GM12878 (cell line): Measurements from ENCODE around the gene PCYT1B. TPM values are rescaled to one million over a fixed set of nuclear protein-coding genes. Genes with fewer than 3 reads are reported as not detected.

Experiments
- ATAC-seq: fragments of 200-7000 bp; cut with Tn5 transposase; 3 replicates; pipeline ENCODE4 v1.9.1; 2020; ENCODE audit warnings: mild to moderate bottlenecking, moderate library complexity
- BruUV-seq: library from RNA; stranded (reverse); fragments of 400-500 nt; replicated peaks from 2 replicates; lab custom pipeline; 2021; lab: Mats Ljungman, UMichigan
- CTCF ChIA-PET: fragments of 300-600 bp; sonication (Branson Sonifier 250); formaldehyde crosslinking; extraction: SDS; loops from one replicate; lab custom pipeline; 2021; ENCODE audit warnings: inconsistent platforms; lab: Yijun Ruan, JAX
- POLR2A ChIA-PET: fragments of 350-600 bp; formaldehyde crosslinking; extraction: SDS; loops from one replicate; lab custom pipeline; 2021; ENCODE audit warnings: inconsistent platforms; lab: Charles Lee
- RAD21 ChIA-PET: fragments of 300-600 bp; sonication (Branson Sonifier 250); formaldehyde crosslinking; loops from one replicate; lab custom pipeline; 2023; ENCODE audit warnings: antibody characterized with exemption; ENCODE audit not compliant: unreplicated experiment; lab: Charles Lee
- SMC1A ChIA-PET: fragments of 300-600 bp; sonication (Branson Sonifier 250); formaldehyde crosslinking; loops from one replicate; lab custom pipeline; 2023; ENCODE audit not compliant: unreplicated experiment, uncharacterized antibody; lab: Charles Lee
- DNase-seq: peaks from one replicate; pipeline ENCODE4 v3.0.0-alpha.2; 2011; ENCODE audit warnings: low read depth, low spot score
- FAIRE-seq: peaks from 3 replicates; lab custom pipeline; 2011; peaks lifted over from hg19 to GRCh38; lab: Jason Lieb, UNC
- H2AFZ ChIP-seq: 2 replicates; pipeline ENCODE4 v1.6.0; 2011; ENCODE audit warnings: low read depth, low read length, control low read depth; ENCODE audit not compliant: control insufficient read depth
- H3K27ac ChIP-seq: 2 replicates; pipeline ENCODE4 v1.5.1; 2011; ENCODE audit warnings: control low read depth; ENCODE audit not compliant: control insufficient read depth, insufficient read depth
- H3K27me3 ChIP-seq, 2 experiments: replicated peaks in 1 of 2; 2 replicates each; pipeline versions ENCODE4 v1.6.0 to v1.6.1; 2011; ENCODE audit warnings: low read length in 1 of 2; ENCODE audit not compliant: control insufficient read depth in 2 of 2, insufficient read depth in 2 of 2
- H3K36me3 ChIP-seq, 2 experiments: 2 replicates each; pipeline ENCODE4 v1.5.1; 2011; ENCODE audit warnings: low read length in 1 of 2; ENCODE audit not compliant: control insufficient read depth in 2 of 2, insufficient read depth in 2 of 2
- H3K4me1 ChIP-seq: 2 replicates; pipeline ENCODE4 v1.6.1; 2011; ENCODE audit warnings: mild to moderate bottlenecking, low read length, moderate library complexity, mixed read lengths; ENCODE audit not compliant: control insufficient read depth, insufficient read depth
- H3K4me2 ChIP-seq: 2 replicates; pipeline ENCODE4 v1.6.0; 2011; ENCODE audit warnings: control low read depth; ENCODE audit not compliant: control insufficient read depth, insufficient read depth
- H3K4me3 ChIP-seq: fragments of 200-600 bp; sonication (generic); 2 replicates; pipeline ENCODE4 v1.5.1; 2016
- H3K79me2 ChIP-seq: 2 replicates; pipeline ENCODE4 v1.6.0; 2011; ENCODE audit warnings: low read length; ENCODE audit not compliant: control insufficient read depth, insufficient read depth
- H3K9ac ChIP-seq: 2 replicates; pipeline ENCODE4 v1.8.0; 2011; ENCODE audit warnings: low read length, control low read depth, mixed read lengths; ENCODE audit not compliant: control insufficient read depth, insufficient read depth
- H3K9me3 ChIP-seq: replicated peaks from 3 replicates; pipeline ENCODE4 v1.5.1; 2011; ENCODE audit warnings: mild to moderate bottlenecking, low read length; ENCODE audit not compliant: control insufficient read depth, insufficient read depth
- H4K20me1 ChIP-seq: 2 replicates; pipeline ENCODE4 v1.6.0; 2011; ENCODE audit not compliant: control insufficient read depth, insufficient read depth
- CEBPB ChIP-seq, 2 experiments: fragments of 150-350 bp in 1 of 2; IDR thresholded peaks; 2 replicates each; pipeline ENCODE4 v1.6.1; 2012 to 2014; ENCODE audit warnings: low read depth in 2 of 2, low read length in 2 of 2, borderline replicate concordance in 1 of 2, inconsistent platforms in 1 of 2
- ESRRA ChIP-seq: IDR thresholded peaks from 2 replicates; pipeline ENCODE4 v1.6.1; 2012; ENCODE audit warnings: mild to moderate bottlenecking, low read length, improper control_type of control experiment
- PBX3 ChIP-seq: IDR thresholded peaks from 2 replicates; pipeline ENCODE4 v1.6.1; 2011; ENCODE audit warnings: mild to moderate bottlenecking, low read depth, low read length, moderate library complexity; ENCODE audit not compliant: insufficient replicate concordance
- PRDM15 ChIP-seq: fragments of 450-650 bp; formaldehyde crosslinking; IDR thresholded peaks from 2 replicates; pipeline ENCODE4 v1.4.0; 2020; ENCODE audit warnings: mild to moderate bottlenecking, moderate library complexity
- RUNX3 ChIP-seq: IDR thresholded peaks from 2 replicates; pipeline ENCODE4 v1.6.1; 2012; ENCODE audit warnings: low read length, inconsistent platforms
- SREBF1 ChIP-seq: IDR thresholded peaks from 2 replicates; pipeline ENCODE4 v1.6.1; 2012; ENCODE audit warnings: mild to moderate bottlenecking, low read length
- TCF12 ChIP-seq: IDR thresholded peaks from 2 replicates; pipeline ENCODE4 v1.6.1; 2011; ENCODE audit warnings: low read depth, mild to moderate bottlenecking, low read length
- TCF7 ChIP-seq: IDR thresholded peaks from 2 replicates; pipeline ENCODE4 v1.6.1; 2014; ENCODE audit warnings: antibody characterized with exemption, borderline replicate concordance
- ZNF217 ChIP-seq: fragments of 450-650 bp; IDR thresholded peaks from 2 replicates; pipeline ENCODE4 v1.6.1; 2017; ENCODE audit warnings: antibody characterized with exemption, mild to moderate bottlenecking
- ZNF592 ChIP-seq: fragments of 450-650 bp; IDR thresholded peaks from 2 replicates; pipeline ENCODE4 v1.6.1; 2017; ENCODE audit warnings: mild to moderate bottlenecking, moderate library complexity
- ZNF687 ChIP-seq: fragments of 450-650 bp; IDR thresholded peaks from 2 replicates; pipeline ENCODE4 v1.6.1; 2017; ENCODE audit warnings: mild to moderate bottlenecking, moderate library complexity
- WGBS: methylation state at CpG from one replicate; pipeline ENCODE4 v1.1.6; 2016; ENCODE audit warnings: low lambda C conversion rate; ENCODE audit not compliant: insufficient replicate concordance, insufficient coverage; ENCODE audit errors: missing lambda C conversion rate; 5-methylcytosine and 5-hydroxymethylcytosine counted together
- in situ Hi-C: fragments of 300-500 bp; cut with MboI; formaldehyde crosslinking; loops from 9 replicates; pipeline ENCODE4 v1.14.3; 2018; ENCODE audit warnings: mixed read lengths
- intact Hi-C: fragments of 100-400 bp; cut with micrococcal nuclease; formaldehyde crosslinking; loops from one replicate; pipeline ENCODE4 v1.14.2; 2022; ENCODE audit not compliant: unreplicated experiment
- polyA plus RNA-seq, 11 experiments: library from polyadenylated mRNA; depleted of rRNA in 4 of 11; unstranded in 6 of 11; stranded (reverse) in 5 of 11; fragments of >200 nt; fragmentation: Nextera tagmentation in 4 of 11; fragmentation: Illumina TruSeq in 1 of 11; extraction: Ambion mirVana in 4 of 11; extraction: Trizol in 1 of 11; gene quantifications; 1 replicate in 1 of 11; 2 replicates in 10 of 11; pipeline versions ENCODE4 v1.2.1 to v1.2.3, GENCODE V29; 2011 to 2016; ENCODE audit warnings: inconsistent platforms in 2 of 11, missing spikeins in 2 of 11, low read depth in 1 of 11
- total RNA-seq, 4 experiments: library from RNA; depleted of rRNA in 3 of 4; stranded (reverse); fragments of >200 nt in 3 of 4; fragmentation: Illumina TruSeq in 1 of 4; extraction: Trizol in 1 of 4; gene quantifications; 2 replicates each; pipeline versions ENCODE4 v1.2.1 to v1.2.3, GENCODE V29; 2013 to 2021

PCYT1B gene
- total and polyA plus RNA-seq, 10 of the 15 experiments (the other 5 are each of a cell fraction or from before 2014, with no cell fraction given) = 0.10 TPM; not detected in 9

GRCh38 chrX:24696294-24696693, 49.1 kb upstream of the PCYT1B start:
- Histone ChIP-seq H3K79me2 (peaks cover 44% of the 10 kb centered on the region), H4K20me1 (no peaks in the 10 kb centered on the region), H3K4me3 (peak overlapping the region; percentile 48; the same call in 1 of the 2 replicates), H3K27ac (no peak overlapping the region), H2AFZ (no peak overlapping the region), H3K4me1 (no peaks in the 10 kb centered on the region), H3K27me3 (no peaks in the 10 kb centered on the region), H3K36me3 (no peaks in the 10 kb centered on the region), H3K9me3 (no peaks in the 10 kb centered on the region), H3K9ac (no peak overlapping the region), H3K4me2 (peak overlapping the region; percentile 31)
- no peak for DNase-seq
- RAD21 ChIA-PET = no interaction called here
- BruUV-seq = no TSS peak
- FAIRE-seq = no peak
- CTCF ChIA-PET = interaction anchor here (0.6 to 1.6 kb wide), 2 partner anchors 20 to 115 kb away, joined by 3 to 7 read pairs; no protein-coding TSS in a partner anchor
- POLR2A ChIA-PET = no interaction called here
- WGBS = 46% methylated on average over 6 of the region's 6 CpGs
- ATAC-seq = no peak
- SMC1A ChIA-PET = interaction anchor here (0.6 to 1.3 kb wide), 3 partner anchors 9 to 381 kb away, joined by 3 to 5 read pairs (median 4); no protein-coding TSS in a partner anchor
- intact Hi-C loops = no loop called here
- in situ Hi-C loops = no loop called here
- TF ChIP-seq ZNF217 (no peak), ZNF687 (no peak), PRDM15 (CRISPR knock-in tag) (no peak), RUNX3 (no peak), CEBPB (IDR thresholded peaks at IDR 0.05; ENCODE audit: borderline replicate concordance in 1 of 2, low read depth in 2 of 2, low read length in 2 of 2) (no peak), ZNF592 (no peak), SREBF1 (no peak), TCF12 (no peak), PBX3 (no peak), ESRRA (no peak), TCF7 (no peak)
